Neuron (in vitro differentiated cells): ENCODE data around the gene KRTAP10-9.
"Not testable (repeated sequence)": the region's sequence is repeated elsewhere in the genome, so short reads cannot be mapped to it uniquely, and the experiment has no call there.

Experiments
- H2AFZ ChIP-seq: one replicate; pipeline ENCODE4 v1.6.1; 2013; ENCODE audit warnings: low read depth, mild to moderate bottlenecking, inconsistent platforms, low read length, moderate library complexity
- H3K27me3 ChIP-seq: one replicate; pipeline ENCODE4 v1.6.1; 2013; ENCODE audit warnings: low read length; ENCODE audit not compliant: insufficient read depth
- H3K36me3 ChIP-seq: one replicate; pipeline ENCODE4 v1.6.1; 2013; ENCODE audit warnings: low read length; ENCODE audit not compliant: insufficient read depth
- H3K4me1 ChIP-seq: one replicate; pipeline ENCODE4 v1.6.1; 2013; ENCODE audit warnings: low read length; ENCODE audit not compliant: insufficient read depth
- H3K4me3 ChIP-seq: 2 replicates; pipeline ENCODE4 v1.5.1; 2013; ENCODE audit warnings: mild to moderate bottlenecking, low read length, moderate library complexity
- H3K9me3 ChIP-seq: one replicate; pipeline ENCODE4 v1.6.1; 2013; ENCODE audit warnings: low read length

Gene KRTAP10-9

GRCh38 chr21:44614161-44614631 lies 12.7 kb upstream of the KRTAP10-9 start:
- H3K27me3 ChIP-seq = no peaks in the 10 kb centered on the region
- H2AFZ ChIP-seq = no peak overlapping the region
- H3K9me3 ChIP-seq = peaks cover 3% of the 10 kb centered on the region
- no peak overlapping the region for H3K4me3 ChIP-seq
- no peaks in the 10 kb centered on the region for H3K36me3 ChIP-seq
- no peaks in the 10 kb centered on the region for H3K4me1 ChIP-seq

GRCh38 chr21:44614961-44615391 lies 11.9 kb upstream of the KRTAP10-9 start:
- peaks cover 3% of the 10 kb centered on the region for H3K9me3 ChIP-seq
- H2AFZ ChIP-seq = no peak overlapping the region
- no peaks in the 10 kb centered on the region for H3K36me3 ChIP-seq
- H3K27me3 ChIP-seq = no peaks in the 10 kb centered on the region
- no peak overlapping the region for H3K4me3 ChIP-seq
- no peaks in the 10 kb centered on the region for H3K4me1 ChIP-seq

GRCh38 chr21:44615466-44615865 lies 11.4 kb upstream of the KRTAP10-9 start:
- Histone ChIP-seq H3K4me3 (no peak overlapping the region), H3K27me3 (no peaks in the 10 kb centered on the region), H3K4me1 (no peaks in the 10 kb centered on the region), H3K36me3 (no peaks in the 10 kb centered on the region), H2AFZ (no peak overlapping the region), H3K9me3 (peaks cover 3% of the 10 kb centered on the region)

- Histone ChIP-seq H3K9me3 (peaks cover 3% of the 10 kb centered on the region), H3K4me3 (no peak overlapping the region), H3K4me1 (no peaks in the 10 kb centered on the region), H3K36me3 (no peaks in the 10 kb centered on the region), H3K27me3 (no peaks in the 10 kb centered on the region), H2AFZ (no peak overlapping the region)
Observed at GRCh38 chr21:44615911-44616590, 10.8 kb upstream of the KRTAP10-9 start.

DNA sequence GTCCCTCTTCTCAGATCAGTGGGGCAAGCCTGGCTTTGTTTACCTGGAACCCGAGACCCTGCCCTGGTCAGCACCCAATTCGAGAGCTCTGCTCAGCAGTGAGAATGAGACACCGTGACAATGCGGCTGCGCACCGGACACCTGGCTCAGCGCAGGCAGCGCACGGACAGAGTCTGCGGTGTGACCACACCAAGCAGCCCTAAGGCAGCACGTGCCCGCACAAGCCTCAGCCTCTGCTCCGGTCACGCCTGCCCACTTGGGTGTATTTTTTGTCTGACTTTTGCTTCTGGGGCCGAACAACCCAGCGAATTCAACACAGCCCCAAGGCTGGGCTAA lies 10.3 kb upstream of the KRTAP10-9 start:
- no peaks in the 10 kb centered on the region for H3K4me1 ChIP-seq
- H3K9me3 ChIP-seq = peaks cover 3% of the 10 kb centered on the region
- no peak overlapping the region for H2AFZ ChIP-seq
- H3K4me3 ChIP-seq = no peak overlapping the region
- H3K36me3 ChIP-seq = no peaks in the 10 kb centered on the region
- no peaks in the 10 kb centered on the region for H3K27me3 ChIP-seq

DNA sequence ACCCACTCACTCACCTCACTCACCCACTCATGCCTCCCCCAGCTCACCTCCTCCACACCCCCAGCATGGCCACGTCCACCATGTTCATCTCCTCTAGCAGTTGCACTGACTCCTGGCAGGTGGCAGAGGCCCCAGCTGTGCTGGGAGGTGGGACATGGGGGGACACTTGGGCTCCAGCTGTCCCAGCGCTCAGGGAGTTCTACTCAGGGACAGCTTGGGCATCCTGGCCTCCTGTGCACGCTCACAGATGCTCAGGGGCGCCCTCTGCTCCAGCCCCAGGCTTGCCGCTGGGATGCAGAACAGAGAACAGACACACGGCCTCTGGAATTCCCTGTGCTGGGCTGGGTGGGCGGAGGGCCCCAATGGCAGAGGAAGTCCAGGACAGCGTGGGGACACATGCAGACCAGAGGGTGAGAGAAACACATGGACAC lies 9.8 kb upstream of the KRTAP10-9 start:
- no peaks in the 10 kb centered on the region for H3K4me1 ChIP-seq
- H3K36me3 ChIP-seq = no peaks in the 10 kb centered on the region
- H3K27me3 ChIP-seq = no peaks in the 10 kb centered on the region
- no peak overlapping the region for H2AFZ ChIP-seq
- H3K9me3 ChIP-seq = no peaks in the 10 kb centered on the region
- H3K4me3 ChIP-seq = no peak overlapping the region

DNA sequence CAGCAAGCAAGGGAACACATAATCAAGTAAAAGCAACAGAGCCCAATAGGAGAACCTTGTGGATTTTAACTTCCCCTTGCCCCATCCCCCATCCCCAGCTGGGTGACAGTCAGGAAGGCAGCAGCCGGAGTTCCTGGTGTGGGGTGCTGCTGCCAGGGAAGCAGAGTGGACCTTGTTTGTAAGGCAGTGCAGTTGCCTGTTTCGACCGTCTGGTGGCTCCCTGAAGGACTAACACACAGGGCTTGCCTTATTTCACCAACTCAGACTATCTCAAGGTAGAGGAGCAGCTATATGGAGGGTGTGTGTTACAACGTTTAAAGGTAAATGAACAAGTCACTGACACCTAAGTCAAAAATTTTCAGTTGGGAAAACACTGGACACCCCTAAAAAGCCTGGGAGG lies 8.4 kb upstream of the KRTAP10-9 start:
- no peaks in the 10 kb centered on the region for H3K4me1 ChIP-seq
- no peak overlapping the region for H2AFZ ChIP-seq
- no peaks in the 10 kb centered on the region for H3K27me3 ChIP-seq
- H3K4me3 ChIP-seq = no peak overlapping the region
- no peaks in the 10 kb centered on the region for H3K36me3 ChIP-seq
- H3K9me3 ChIP-seq = no peaks in the 10 kb centered on the region

- Histone ChIP-seq H3K9me3 (no peaks in the 10 kb centered on the region), H3K4me1 (no peaks in the 10 kb centered on the region), H3K4me3 (no peak overlapping the region)
Observed at GRCh38 chr21:44618909-44619308, 8.0 kb upstream of the KRTAP10-9 start.

GRCh38 chr21:44619886-44620285 lies 7.0 kb upstream of the KRTAP10-9 start:
- no peak overlapping the region for H2AFZ ChIP-seq
- H3K27me3 ChIP-seq = no peaks in the 10 kb centered on the region
- H3K36me3 ChIP-seq = no peaks in the 10 kb centered on the region
- H3K4me1 ChIP-seq = no peaks in the 10 kb centered on the region
- no peak overlapping the region for H3K4me3 ChIP-seq
- no peaks in the 10 kb centered on the region for H3K9me3 ChIP-seq

More at GRCh38 chr21:44618909-44619308, 8.0 kb upstream of the KRTAP10-9 start:
- Histone ChIP-seq H2AFZ (no peak overlapping the region), H3K36me3 (no peaks in the 10 kb centered on the region), H3K27me3 (no peaks in the 10 kb centered on the region)

DNA sequence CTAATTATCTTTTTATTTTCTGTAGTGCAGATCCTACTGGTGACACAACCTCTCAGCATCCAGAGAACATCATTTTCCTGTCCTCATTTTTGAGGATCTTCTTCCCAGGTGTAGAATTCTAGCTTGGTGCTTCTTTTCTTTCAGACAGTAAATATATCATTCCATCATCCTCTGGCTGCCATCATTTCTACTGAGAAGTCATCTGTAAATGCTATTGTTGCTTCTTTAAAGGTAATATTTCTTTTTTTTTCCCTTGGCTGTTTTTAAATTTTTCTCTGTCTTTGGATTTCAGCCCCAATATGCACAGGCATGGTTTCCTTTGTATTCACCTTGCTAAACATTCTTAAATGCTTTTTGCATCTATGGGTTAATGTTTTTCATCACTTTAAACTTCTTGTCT lies 3.3 kb upstream of the KRTAP10-9 start:
- Histone ChIP-seq H3K4me1 (no peaks in the 10 kb centered on the region), H3K9me3 (no peaks in the 10 kb centered on the region)

GRCh38 chr21:44625756-44626155 lies 1.1 kb upstream of the KRTAP10-9 start:
- no peak overlapping the region for H2AFZ ChIP-seq
- H3K4me3 ChIP-seq = no peak overlapping the region
- H3K9me3 ChIP-seq = peaks cover 2% of the 10 kb centered on the region
- H3K27me3 ChIP-seq = no peaks in the 10 kb centered on the region
- H3K36me3 ChIP-seq = no peaks in the 10 kb centered on the region
- H3K4me1 ChIP-seq = no peaks in the 10 kb centered on the region

More for the DNA sequence above, 3.3 kb upstream of the KRTAP10-9 start:
- no peak overlapping the region for H3K4me3 ChIP-seq
- H2AFZ ChIP-seq = no peak overlapping the region
- H3K36me3 ChIP-seq = no peaks in the 10 kb centered on the region
- no peaks in the 10 kb centered on the region for H3K27me3 ChIP-seq

- Histone ChIP-seq H2AFZ (no peak overlapping the region), H3K4me3 (no peak overlapping the region), H3K27me3 (no peaks in the 10 kb centered on the region), H3K4me1 (no peaks in the 10 kb centered on the region), H3K9me3 (peaks cover 2% of the 10 kb centered on the region), H3K36me3 (no peaks in the 10 kb centered on the region)
Observed at GRCh38 chr21:44626262-44626661, 631 bp upstream of the KRTAP10-9 start.

DNA sequence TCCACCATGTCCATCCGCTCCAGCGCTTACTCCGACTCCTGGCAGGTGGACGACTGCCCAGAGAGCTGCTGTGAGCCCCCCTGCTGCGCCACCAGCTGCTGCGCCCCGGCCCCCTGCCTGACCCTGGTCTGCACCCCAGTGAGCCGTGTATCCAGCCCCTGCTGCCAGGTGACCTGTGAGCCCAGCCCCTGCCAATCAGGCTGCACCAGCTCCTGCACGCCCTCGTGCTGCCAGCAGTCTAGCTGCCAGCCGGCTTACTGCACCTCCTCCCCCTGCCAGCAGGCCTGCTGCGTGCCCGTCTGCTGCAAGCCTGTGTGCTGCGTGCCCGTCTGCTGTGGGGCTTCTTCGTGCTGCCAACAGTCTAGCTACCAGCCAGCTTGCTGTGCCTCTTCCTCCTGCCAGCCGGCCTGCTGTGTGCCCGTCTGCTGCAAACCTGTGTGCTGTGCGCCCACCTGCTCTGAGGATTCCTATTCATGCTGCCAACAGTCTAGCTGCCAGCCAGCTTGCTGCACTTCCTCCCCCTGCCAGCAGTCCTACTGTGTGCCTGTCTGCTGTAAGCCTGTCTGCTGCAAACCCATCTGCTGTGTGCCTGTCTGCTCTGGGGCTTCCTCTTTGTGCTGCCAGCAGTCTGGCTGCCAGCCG lies 409 bp downstream of the KRTAP10-9 start:
- not testable (repeated sequence) for H3K27me3 ChIP-seq, H3K36me3 ChIP-seq, H3K9me3 ChIP-seq, H3K4me3 ChIP-seq, H3K4me1 ChIP-seq, H2AFZ ChIP-seq

- not testable (repeated sequence) for H3K9me3 ChIP-seq, H3K4me1 ChIP-seq, H2AFZ ChIP-seq, H3K27me3 ChIP-seq, H3K4me3 ChIP-seq, H3K36me3 ChIP-seq
Observed at GRCh38 chr21:44627831-44628233, 939 bp downstream of the KRTAP10-9 start.
